ENCODE results near the gene CAPN15. TPM values are rescaled to one million over a fixed set of nuclear protein-coding genes. Genes with fewer than 3 reads are reported as not detected.

The CAPN15 gene
- total RNA-seq, 6 experiments from 2014 or later, result 35.3 to 41.4 (median 40.2) TPM

DNA sequence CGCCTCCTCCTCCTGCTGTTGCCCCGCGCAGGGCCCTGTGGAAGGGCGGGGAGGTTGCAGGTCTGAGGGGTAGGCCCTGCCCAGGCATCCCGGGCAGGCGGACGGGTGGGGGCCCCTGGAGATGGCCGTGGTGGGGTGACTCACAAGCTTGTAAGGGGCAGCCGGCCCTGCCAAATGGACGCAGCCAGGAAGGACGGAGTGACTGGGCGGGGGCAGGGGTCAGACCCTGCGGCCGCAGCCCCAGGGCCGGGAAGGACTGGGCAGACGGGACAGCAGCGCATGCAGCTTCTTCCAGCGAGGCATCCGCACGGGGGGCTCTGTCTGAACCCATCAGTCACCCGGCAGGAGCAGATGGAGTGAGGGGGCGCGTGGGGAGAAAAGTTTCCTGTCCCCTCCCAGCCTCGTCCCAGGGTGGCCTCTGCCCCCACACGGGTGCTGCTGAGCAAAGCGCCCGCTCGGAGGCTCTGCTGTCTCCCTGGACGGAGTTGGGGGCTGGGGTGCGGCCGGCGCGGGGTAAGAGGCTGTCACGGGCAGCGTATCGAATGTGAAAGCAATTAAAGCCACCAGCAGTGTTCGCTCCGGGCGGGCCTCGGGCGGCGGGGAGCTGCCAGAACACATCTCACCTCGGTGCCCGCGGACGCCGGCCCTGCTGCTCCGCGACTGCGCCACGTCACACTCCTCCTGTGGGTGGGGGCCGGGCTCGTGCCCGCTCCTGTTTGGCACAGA is 27.3 kb downstream of the CAPN15 start:
- peak; percentile 81 for DNase-seq
- TF ChIP-seq, protein P1, sequence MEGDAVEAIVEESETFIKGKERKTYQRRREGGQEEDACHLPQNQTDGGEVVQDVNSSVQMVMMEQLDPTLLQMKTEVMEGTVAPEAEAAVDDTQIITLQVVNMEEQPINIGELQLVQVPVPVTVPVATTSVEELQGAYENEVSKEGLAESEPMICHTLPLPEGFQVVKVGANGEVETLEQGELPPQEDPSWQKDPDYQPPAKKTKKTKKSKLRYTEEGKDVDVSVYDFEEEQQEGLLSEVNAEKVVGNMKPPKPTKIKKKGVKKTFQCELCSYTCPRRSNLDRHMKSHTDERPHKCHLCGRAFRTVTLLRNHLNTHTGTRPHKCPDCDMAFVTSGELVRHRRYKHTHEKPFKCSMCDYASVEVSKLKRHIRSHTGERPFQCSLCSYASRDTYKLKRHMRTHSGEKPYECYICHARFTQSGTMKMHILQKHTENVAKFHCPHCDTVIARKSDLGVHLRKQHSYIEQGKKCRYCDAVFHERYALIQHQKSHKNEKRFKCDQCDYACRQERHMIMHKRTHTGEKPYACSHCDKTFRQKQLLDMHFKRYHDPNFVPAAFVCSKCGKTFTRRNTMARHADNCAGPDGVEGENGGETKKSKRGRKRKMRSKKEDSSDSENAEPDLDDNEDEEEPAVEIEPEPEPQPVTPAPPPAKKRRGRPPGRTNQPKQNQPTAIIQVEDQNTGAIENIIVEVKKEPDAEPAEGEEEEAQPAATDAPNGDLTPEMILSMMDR (IDR thresholded peaks at IDR 0.05), result no peak
- Mint-ChIP-seq H3K4me1 (ENCODE audit: low read depth) (peaks cover 8% of the 10 kb centered on the region), H3K4me3 (peak overlapping the region; percentile 76), H3K27me3 (ENCODE audit: insufficient read depth) (peaks cover 7% of the 10 kb centered on the region), H3K36me3 (ENCODE audit: low read depth) (no peaks in the 10 kb centered on the region), H3K27ac (peak overlapping the region; percentile 88), H3K9me3 (no peaks in the 10 kb centered on the region)

DNA sequence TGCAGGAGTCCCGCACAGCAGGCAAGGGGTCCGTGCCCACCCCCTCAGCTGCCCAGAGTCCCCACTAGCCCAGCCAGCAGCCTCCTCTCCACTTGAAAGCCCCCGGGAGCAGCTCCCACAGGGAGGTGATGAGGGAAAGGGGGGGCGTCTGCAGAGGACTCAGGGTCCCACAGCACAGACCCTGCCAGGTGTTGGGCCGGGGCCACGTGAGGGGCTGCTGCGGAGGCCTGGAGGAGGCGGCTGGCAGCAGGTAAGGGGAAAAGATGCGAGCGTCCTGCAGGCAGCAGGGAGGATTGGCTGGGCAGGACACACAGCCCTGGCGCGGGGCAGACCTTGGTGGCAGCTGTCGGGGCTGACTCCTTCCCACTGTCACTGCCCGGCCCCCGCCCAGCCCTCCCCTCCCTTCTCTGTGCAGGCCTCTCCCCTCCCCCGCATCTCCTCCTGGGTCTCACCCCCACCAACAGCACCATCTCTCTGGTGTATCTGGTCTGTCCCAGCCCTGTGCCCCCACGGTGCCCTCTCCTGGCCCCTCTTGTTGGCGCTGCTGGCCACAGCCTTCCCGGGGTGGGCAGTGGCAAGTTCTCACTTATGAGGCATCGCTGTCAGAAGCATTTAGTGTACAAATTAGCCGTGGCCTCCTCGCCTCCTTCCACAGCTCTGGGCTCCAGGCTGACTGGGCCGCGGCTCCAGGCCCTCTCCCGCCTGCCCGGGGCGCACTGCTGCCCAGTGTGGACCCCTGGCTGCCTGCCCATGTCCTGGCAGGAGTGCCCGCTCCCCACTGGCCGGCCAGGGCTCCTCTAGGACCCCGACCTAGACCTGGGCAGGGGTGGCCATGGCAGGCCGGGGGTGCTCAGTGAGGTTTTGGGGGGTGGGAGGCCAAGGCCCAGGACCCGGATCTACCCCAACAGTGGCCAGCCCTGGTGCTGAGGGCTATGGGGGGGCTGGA is 28.3 kb downstream of the CAPN15 start:
- Mint-ChIP-seq H3K9me3 (no peaks in the 10 kb centered on the region), H3K4me1 (ENCODE audit: low read depth) (peaks cover 8% of the 10 kb centered on the region), H3K27me3 (ENCODE audit: insufficient read depth) (peaks cover 7% of the 10 kb centered on the region), H3K4me3 (no peak overlapping the region), H3K36me3 (ENCODE audit: low read depth) (no peaks in the 10 kb centered on the region), H3K27ac (peak overlapping the region; percentile 88; the same call in 1 of the 2 replicates)
- no peak for DNase-seq
- TF ChIP-seq, protein P1 (IDR thresholded peaks at IDR 0.05), result no peak

DNA sequence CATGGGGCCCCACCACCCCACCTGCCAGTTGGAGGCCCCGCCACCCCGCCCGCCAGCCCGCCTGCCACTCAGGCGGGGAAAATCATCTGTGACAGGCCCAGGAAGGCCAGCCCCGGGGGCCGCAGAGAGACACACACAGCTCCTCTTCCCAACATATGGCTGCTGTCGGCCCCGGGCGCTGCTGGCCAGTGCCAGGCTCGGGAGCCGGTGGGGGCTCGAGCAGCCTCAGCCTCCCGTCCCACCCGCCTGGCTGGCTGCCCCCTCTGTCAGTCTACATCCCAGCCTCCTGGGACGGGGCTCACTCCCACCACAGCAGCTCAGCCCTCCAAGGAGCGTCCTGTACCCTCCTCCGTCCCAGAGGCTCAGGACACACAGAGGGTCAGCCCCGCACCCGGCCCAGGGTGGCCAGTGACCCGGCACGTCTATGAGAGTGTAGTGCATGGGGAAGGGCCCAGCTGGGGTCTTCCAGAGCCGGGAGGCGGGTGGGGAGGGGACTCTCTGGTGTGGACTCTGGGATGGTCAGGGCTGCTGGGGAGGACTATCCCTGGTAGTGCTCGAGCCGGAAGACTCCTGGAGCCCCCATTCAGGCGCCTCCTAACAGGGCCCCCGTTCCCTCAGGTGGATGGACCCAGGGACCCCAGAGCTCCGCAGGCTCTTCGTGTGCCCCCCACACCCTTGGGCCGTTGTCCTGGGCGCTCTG is 29.1 kb downstream of the CAPN15 start:
- H3K36me3 Mint-ChIP-seq (ENCODE audit: low read depth), result no peaks in the 10 kb centered on the region
- DNase-seq, result no peak
- TF ChIP-seq, protein P1 (IDR thresholded peaks at IDR 0.05), result no peak
- peaks cover 8% of the 10 kb centered on the region for H3K4me1 Mint-ChIP-seq (ENCODE audit: low read depth)
- no peak overlapping the region for H3K4me3 Mint-ChIP-seq
- no peaks in the 10 kb centered on the region for H3K9me3 Mint-ChIP-seq
- H3K27me3 Mint-ChIP-seq (ENCODE audit: insufficient read depth), result peaks cover 7% of the 10 kb centered on the region
- H3K27ac Mint-ChIP-seq, result no peak overlapping the region

DNA sequence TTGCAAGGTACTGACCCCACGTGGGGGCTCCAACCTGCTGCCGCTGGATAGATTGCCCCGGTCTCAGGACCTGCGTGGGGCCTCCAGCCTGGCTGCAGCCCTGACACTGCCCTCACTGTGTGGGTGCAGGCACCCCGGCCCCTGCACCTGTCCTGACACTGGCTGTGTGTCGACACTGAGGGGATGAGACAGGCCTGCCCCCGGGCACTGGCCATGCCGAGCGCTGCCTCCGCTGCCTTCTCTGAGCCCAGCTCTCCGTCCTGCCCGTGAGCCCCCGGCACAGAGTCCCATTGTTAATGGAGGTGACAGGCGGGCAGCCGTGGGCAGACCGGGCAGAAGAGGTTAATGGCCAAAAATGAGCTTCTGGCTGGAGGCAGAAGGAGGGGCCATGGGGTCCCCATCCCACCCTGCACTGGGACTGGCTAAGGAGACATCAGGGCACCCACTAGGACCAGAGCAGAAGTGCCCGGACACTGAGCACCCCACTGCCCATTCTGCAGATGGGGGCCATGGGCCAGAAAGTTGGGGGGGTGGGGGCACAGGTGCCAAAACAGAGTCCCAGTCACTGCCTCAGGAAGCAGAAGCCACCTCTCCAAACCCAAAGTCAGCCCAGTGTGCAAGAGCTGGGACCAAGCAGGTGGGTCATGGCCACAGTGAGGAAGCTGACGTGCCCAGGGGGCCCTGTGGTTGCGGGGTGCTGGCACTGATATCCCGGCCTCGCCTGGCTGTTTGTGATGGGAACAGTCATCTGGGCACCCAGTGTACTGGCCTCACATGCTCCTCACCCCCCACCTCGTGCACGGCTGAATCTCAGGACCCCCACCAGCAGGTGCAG is 30.2 kb downstream of the CAPN15 start:
- peaks cover 8% of the 10 kb centered on the region for H3K4me1 Mint-ChIP-seq (ENCODE audit: low read depth)
- DNase-seq, result no peak
- no peaks in the 10 kb centered on the region for H3K9me3 Mint-ChIP-seq
- no peak overlapping the region for H3K4me3 Mint-ChIP-seq
- H3K27me3 Mint-ChIP-seq (ENCODE audit: insufficient read depth), result peaks cover 10% of the 10 kb centered on the region
- H3K27ac Mint-ChIP-seq, result no peak overlapping the region
- no peaks in the 10 kb centered on the region for H3K36me3 Mint-ChIP-seq (ENCODE audit: low read depth)
- TF ChIP-seq, protein P1 (IDR thresholded peaks at IDR 0.05), result no peak
